GM10266 (cell line): ENCODE measurements around the gene SUPT3H.

ENCODE experiments used
- DNase-seq: peaks from one replicate; pipeline ENCODE4 v3.0.0; 2012; ENCODE audit errors: extremely low spot score
- CTCF ChIP-seq: IDR thresholded peaks from 2 replicates; pipeline ENCODE4 v1.5.1; 2012; ENCODE audit warnings: mild to moderate bottlenecking, low read depth; ENCODE audit not compliant: control insufficient read depth, insufficient read depth; ENCODE audit errors: missing control alignments

Gene SUPT3H

GRCh38 chr6:45003387-45003786 lies 374.3 kb downstream of the SUPT3H start:
- no peak for TF ChIP-seq CTCF
- no peak for DNase-seq

DNA sequence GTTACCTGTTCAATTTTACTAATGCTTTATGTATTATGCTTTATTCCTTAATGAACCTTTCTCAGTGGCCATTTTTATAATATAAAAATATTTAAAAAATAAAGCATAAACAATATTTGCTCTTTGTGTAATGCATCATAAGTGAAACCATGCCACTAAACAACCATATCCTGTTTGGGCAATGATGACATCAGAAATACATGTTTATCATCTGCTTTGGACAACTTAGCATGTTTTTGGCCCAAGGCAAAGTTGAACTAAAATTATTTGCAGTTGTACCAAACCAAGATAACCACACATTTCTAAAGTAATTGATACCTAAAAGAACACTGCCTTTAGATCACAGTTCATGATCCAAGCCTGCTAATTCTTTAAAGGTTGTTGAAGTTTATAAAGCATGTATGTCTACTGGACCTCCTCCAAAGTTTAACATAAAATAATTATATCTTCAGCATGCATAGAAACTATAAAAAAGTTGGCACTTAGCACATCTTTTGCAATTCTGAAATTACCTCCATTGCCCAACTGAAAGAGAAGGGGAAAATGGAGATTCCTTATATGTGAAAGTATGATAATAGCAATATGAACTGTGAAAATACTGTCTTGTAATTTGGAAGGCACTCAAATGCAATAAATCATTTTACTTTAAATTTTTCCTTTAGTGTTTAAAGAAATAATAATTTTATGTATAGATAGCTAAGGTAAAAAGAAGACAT lies 375.2 kb downstream of the SUPT3H start:
- DNase-seq, result no peak
- TF ChIP-seq CTCF, result no peak

- TF ChIP-seq CTCF, result no peak
Measured at GRCh38 chr6:45001663-45002062, 376.1 kb downstream of the SUPT3H start.

GRCh38 chr6:45000833-45001232 lies 376.9 kb downstream of the SUPT3H start:
- DNase-seq, result no peak
- TF ChIP-seq CTCF, result no peak

More at GRCh38 chr6:45001663-45002062, 376.1 kb downstream of the SUPT3H start:
- DNase-seq, result peak; percentile 28

DNA sequence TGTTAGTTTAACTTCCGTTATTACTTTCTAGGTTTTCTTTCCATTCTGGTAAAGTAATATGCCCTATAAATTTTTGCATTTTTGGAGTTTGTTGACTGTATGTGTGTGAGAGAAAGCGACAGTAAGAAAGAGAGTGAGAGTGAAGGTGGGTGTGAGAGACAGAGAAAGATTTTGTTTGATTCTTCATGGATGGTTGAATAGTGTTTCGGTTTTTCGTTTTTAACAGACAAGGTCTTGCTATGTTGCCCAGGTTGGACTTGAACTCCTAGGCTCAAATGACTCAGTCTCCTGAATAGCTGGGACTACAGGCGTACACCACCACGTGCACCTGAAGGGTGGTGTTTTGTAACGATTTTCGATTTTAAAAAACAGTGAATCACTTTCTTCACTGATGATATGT lies 378.7 kb downstream of the SUPT3H start:
- TF ChIP-seq CTCF, result no peak
- no peak for DNase-seq

DNA sequence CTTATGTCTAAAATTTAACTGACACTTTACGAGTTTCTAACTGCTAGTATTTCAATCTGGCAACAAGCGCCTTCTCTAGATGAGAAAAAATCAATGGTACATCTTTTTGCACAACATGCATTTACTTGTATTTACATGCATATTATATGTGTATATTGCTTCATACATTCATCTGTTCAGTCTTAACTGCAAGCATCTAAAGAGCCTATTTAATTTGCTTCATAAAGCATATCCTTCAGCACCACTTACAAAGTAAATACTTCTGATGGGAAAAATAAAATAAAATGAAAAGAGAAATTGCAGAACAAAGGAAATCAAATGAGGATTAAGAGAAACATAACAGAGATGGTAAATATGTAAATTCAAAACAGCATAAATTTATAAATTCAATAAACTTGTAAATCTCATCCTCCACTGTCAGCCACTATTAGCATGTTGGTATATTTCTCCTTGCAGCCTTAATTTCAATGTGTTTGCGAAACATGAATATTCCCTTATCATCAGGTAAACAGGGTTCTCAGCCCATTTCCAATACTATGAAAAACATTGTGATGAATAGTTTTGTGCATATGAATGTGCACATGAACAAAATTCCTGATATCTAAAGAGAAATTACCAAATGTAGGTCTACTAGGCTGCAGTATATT lies 382.1 kb downstream of the SUPT3H start:
- no peak for DNase-seq
- TF ChIP-seq CTCF, result no peak

DNA sequence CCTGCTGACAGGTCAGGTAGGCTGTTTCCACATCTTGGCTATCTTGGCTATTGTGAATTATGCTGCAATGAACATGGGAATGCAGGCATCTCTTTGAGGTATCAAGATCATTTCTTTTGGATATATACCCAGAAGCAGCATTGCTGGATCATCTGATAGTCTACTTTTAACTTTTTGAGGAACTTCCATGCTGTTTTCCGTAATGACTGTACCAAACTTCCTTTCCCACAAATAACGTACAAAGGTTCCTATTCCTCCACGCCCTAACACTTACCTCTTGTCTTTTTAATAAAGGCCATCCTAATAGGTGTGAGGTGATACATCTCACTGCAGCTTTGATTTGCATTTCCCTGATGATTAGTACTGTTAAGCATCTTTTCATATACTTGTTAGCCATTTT lies 388.3 kb downstream of the SUPT3H start:
- no peak for DNase-seq

More for the DNA sequence above, 388.3 kb downstream of the SUPT3H start:
- no peak for TF ChIP-seq CTCF
